Liver (tissue), 9 donors: Measurements from ENCODE around the gene NDUFA8. TPM values are rescaled to one million over a fixed set of nuclear protein-coding genes. Genes with fewer than 3 reads are reported as not detected.

ENCODE experiments used
- DNase-seq: peaks from one replicate; pipeline ENCODE4 v3.0.0-alpha.2; 2017; ENCODE audit warnings: low spot score
- H3K27ac ChIP-seq, 2 donors: one replicate each; pipeline ENCODE4 v1.7.0; 2013; ENCODE audit warnings: inconsistent platforms in 2 of 2, low read length in 2 of 2, control low read depth in 1 of 2, low read depth in 1 of 2, mild to moderate bottlenecking in 1 of 2
- H3K27me3 ChIP-seq, 4 donors: one replicate each; pipeline versions ENCODE4 v1.6.1 to v1.7.0; 2013; ENCODE audit warnings: low read length in 3 of 4, inconsistent platforms in 1 of 4, mild to moderate bottlenecking in 1 of 4, moderate library complexity in 1 of 4; ENCODE audit not compliant: control insufficient read depth in 4 of 4, insufficient read depth in 4 of 4
- H3K36me3 ChIP-seq, 4 donors: one replicate each; pipeline versions ENCODE4 v1.6.1 to v1.7.0; 2013; ENCODE audit warnings: low read length in 3 of 4, mild to moderate bottlenecking in 3 of 4, low read depth in 1 of 4, moderate library complexity in 1 of 4; ENCODE audit not compliant: control insufficient read depth in 4 of 4, insufficient read depth in 3 of 4
- H3K4me1 ChIP-seq, 4 donors: one replicate each; pipeline versions ENCODE4 v1.6.1 to v1.7.0; 2013; ENCODE audit warnings: low read length in 3 of 4, mild to moderate bottlenecking in 3 of 4, moderate library complexity in 1 of 4; ENCODE audit not compliant: control insufficient read depth in 4 of 4, insufficient read depth in 4 of 4
- H3K4me3 ChIP-seq, 3 donors: one replicate each; pipeline versions ENCODE4 v1.6.1 to v1.7.0; 2013; ENCODE audit warnings: low read length in 3 of 3, control low read depth in 1 of 3, low read depth in 1 of 3, mild to moderate bottlenecking in 1 of 3
- H3K9ac ChIP-seq, 2 donors: one replicate each; pipeline ENCODE4 v1.7.0; 2013; ENCODE audit warnings: low read length in 2 of 2, mild to moderate bottlenecking in 2 of 2, moderate library complexity in 2 of 2, control low read depth in 1 of 2, low read depth in 1 of 2
- H3K9me3 ChIP-seq, 4 donors: one replicate each; pipeline versions ENCODE4 v1.6.1 to v1.7.0; 2013; ENCODE audit warnings: low read length in 3 of 4; ENCODE audit not compliant: control insufficient read depth in 4 of 4
- EGR1 ChIP-seq, 2 donors: IDR thresholded peaks; 2 replicates each; pipeline ENCODE4 v1.6.1; 2016 to 2018; ENCODE audit warnings: antibody characterized with exemption in 2 of 2, low read depth in 2 of 2
- FOXA1 ChIP-seq: IDR thresholded peaks from 2 replicates; pipeline ENCODE4 v1.6.1; 2016; ENCODE audit warnings: antibody characterized with exemption
- FOXA2 ChIP-seq: IDR thresholded peaks from 2 replicates; pipeline ENCODE4 v1.6.1; 2016; ENCODE audit warnings: antibody characterized with exemption
- GABPA ChIP-seq, 2 donors: IDR thresholded peaks in 1 of 2; conservative IDR thresholded peaks in 1 of 2; 2 replicates each; pipeline ENCODE4 v1.6.1; 2016; ENCODE audit warnings: antibody characterized with exemption in 2 of 2, mild to moderate bottlenecking in 1 of 2, moderate library complexity in 1 of 2
- HNF4A ChIP-seq, 2 donors: conservative IDR thresholded peaks; 2 replicates each; pipeline ENCODE4 v1.6.1; 2016; ENCODE audit warnings: antibody characterized with exemption in 2 of 2, mild to moderate bottlenecking in 2 of 2
- HNF4G ChIP-seq: IDR thresholded peaks from 2 replicates; pipeline ENCODE4 v1.6.1; 2016; ENCODE audit warnings: antibody characterized with exemption
- JUND ChIP-seq, 2 donors: IDR thresholded peaks; 2 replicates each; pipeline ENCODE4 v1.6.1; 2016; ENCODE audit warnings: antibody characterized with exemption in 2 of 2
- MAX ChIP-seq: IDR thresholded peaks from 2 replicates; pipeline ENCODE4 v1.6.1; 2016; ENCODE audit warnings: antibody characterized with exemption
- NR2F2 ChIP-seq: IDR thresholded peaks from 2 replicates; pipeline ENCODE4 v1.6.1; 2016; ENCODE audit warnings: antibody characterized with exemption
- RAD21 ChIP-seq, 2 donors: IDR thresholded peaks; 2 replicates each; pipeline ENCODE4 v1.6.1; 2016; ENCODE audit warnings: antibody characterized with exemption in 2 of 2, mild to moderate bottlenecking in 2 of 2
- REST ChIP-seq: IDR thresholded peaks from 2 replicates; pipeline ENCODE4 v1.6.1; 2016; ENCODE audit warnings: antibody characterized with exemption, mild to moderate bottlenecking
- RXRA ChIP-seq, 2 donors: IDR thresholded peaks; 2 replicates each; pipeline ENCODE4 v1.6.1; 2017 to 2018; ENCODE audit warnings: antibody characterized with exemption in 2 of 2, mild to moderate bottlenecking in 1 of 2
- SP1 ChIP-seq: IDR thresholded peaks from 2 replicates; pipeline ENCODE4 v1.6.1; 2018; ENCODE audit warnings: antibody characterized with exemption, mild to moderate bottlenecking
- TAF1 ChIP-seq: conservative IDR thresholded peaks from 2 replicates; pipeline ENCODE4 v1.6.1; 2016; ENCODE audit warnings: antibody characterized with exemption, mild to moderate bottlenecking
- YY1 ChIP-seq: IDR thresholded peaks from 2 replicates; pipeline ENCODE4 v1.6.1; 2016; ENCODE audit warnings: antibody characterized with exemption, mild to moderate bottlenecking
- ZBTB33 ChIP-seq: IDR thresholded peaks from 2 replicates; pipeline ENCODE4 v1.6.1; 2016; ENCODE audit warnings: antibody characterized with exemption
- WGBS: extraction: QIAGEN DNeasy Blood & Tissue Kit; methylation state at CpG from one replicate; pipeline ENCODE4 v1.1.7; 2013; 5-methylcytosine and 5-hydroxymethylcytosine counted together
- polyA plus RNA-seq, 2 donors: library from polyadenylated mRNA; stranded (reverse) in 1 of 2; unstranded in 1 of 2; fragments of 200-250 nt in 1 of 2; fragments of >200 nt in 1 of 2; fragmentation: Nextera tagmentation in 1 of 2; extraction: Ambion mirVana in 1 of 2; gene quantifications; one replicate each; pipeline versions ENCODE4 v1.2.1 to v1.2.3, GENCODE V29; 2013 to 2015
- total RNA-seq, 2 donors: library from RNA; depleted of rRNA; stranded (reverse); fragments of >200 nt; gene quantifications; one replicate each; pipeline ENCODE4 v1.2.3, GENCODE V29; 2014
- TF ChIP-seq, protein P1 (sequence below): IDR thresholded peaks from 2 replicates; pipeline ENCODE4 v1.6.1; 2016; ENCODE audit warnings: antibody characterized with exemption
- TF ChIP-seq, protein P2 (sequence below): fragments of 150-350 bp; IDR thresholded peaks from 2 replicates; pipeline ENCODE4 v1.5.1; 2017; ENCODE audit warnings: improper control_type of control experiment, low read depth, low read length; ENCODE audit not compliant: missing input control
- donor health status: healthy.
- donor health status: healthy.
- donor health status: healthy.
- donor health status: healthy.
- donor health status: healthy.

The NDUFA8 gene
- total and polyA plus RNA-seq, 4 donors: 24.9 to 51.9 (median 38.8) TPM

GRCh38 chr9:122184551-122184950, 25.0 kb upstream of the NDUFA8 start:
- Histone ChIP-seq H3K27me3 (peaks cover 0 to 4% (median 0%) of the 10 kb centered on the region in 4 donors), H3K4me1 (no peaks in the 10 kb centered on the region), H3K4me3 (no peak overlapping the region), H3K9me3 (no peaks in the 10 kb centered on the region), H3K27ac (no peak overlapping the region), H3K9ac (no peak overlapping the region), H3K36me3 (no peaks in the 10 kb centered on the region)
- TF ChIP-seq GABPA (IDR thresholded peaks at IDR 0.05 in 1 of 2, conservative IDR thresholded peaks at IDR 0.05 in 1 of 2) (no peak), EGR1 (IDR thresholded peaks at IDR 0.05; ENCODE audit: low read depth in 2 of 2) (no peak), RXRA (IDR thresholded peaks at IDR 0.05) (no peak), NR2F2 (no peak), FOXA1 (no peak), FOXA2 (no peak), JUND (IDR thresholded peaks at IDR 0.05) (no peak), MAX (no peak), TAF1 (no peak), YY1 (no peak), RAD21 (IDR thresholded peaks at IDR 0.05) (no peak)
- TF ChIP-seq, protein P1, sequence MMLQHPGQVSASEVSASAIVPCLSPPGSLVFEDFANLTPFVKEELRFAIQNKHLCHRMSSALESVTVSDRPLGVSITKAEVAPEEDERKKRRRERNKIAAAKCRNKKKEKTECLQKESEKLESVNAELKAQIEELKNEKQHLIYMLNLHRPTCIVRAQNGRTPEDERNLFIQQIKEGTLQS: no peak
- WGBS: 79% methylated on average over 1 of the region's 1 CpG
- no peak for DNase-seq

GRCh38 chr9:122183501-122183900, 23.9 kb upstream of the NDUFA8 start:
- no peaks in the 10 kb centered on the region for H3K4me1 ChIP-seq
- H3K9ac ChIP-seq: no peak overlapping the region
- DNase-seq: no peak
- no peaks in the 10 kb centered on the region for H3K36me3 ChIP-seq
- H3K27me3 ChIP-seq: peaks cover 0 to 4% (median 0%) of the 10 kb centered on the region in 4 donors
- H3K9me3 ChIP-seq: no peaks in the 10 kb centered on the region
- H3K27ac ChIP-seq: no peak overlapping the region
- 70% methylated on average over 7 of the region's 7 CpGs for WGBS
- TF ChIP-seq REST (no peak), ZBTB33 (no peak), FOXA1 (no peak), RAD21 (IDR thresholded peaks at IDR 0.05) (no peak), FOXA2 (no peak), HNF4G (no peak), YY1 (no peak), RXRA (IDR thresholded peaks at IDR 0.05) (no peak), GABPA (IDR thresholded peaks at IDR 0.05 in 1 of 2, conservative IDR thresholded peaks at IDR 0.05 in 1 of 2) (no peak), TAF1 (no peak), MAX (no peak), SP1 (no peak), EGR1 (IDR thresholded peaks at IDR 0.05; ENCODE audit: low read depth in 2 of 2) (no peak), HNF4A (conservative IDR thresholded peaks at IDR 0.05) (no peak), NR2F2 (no peak), JUND (IDR thresholded peaks at IDR 0.05) (no peak)
- TF ChIP-seq, protein P2, sequence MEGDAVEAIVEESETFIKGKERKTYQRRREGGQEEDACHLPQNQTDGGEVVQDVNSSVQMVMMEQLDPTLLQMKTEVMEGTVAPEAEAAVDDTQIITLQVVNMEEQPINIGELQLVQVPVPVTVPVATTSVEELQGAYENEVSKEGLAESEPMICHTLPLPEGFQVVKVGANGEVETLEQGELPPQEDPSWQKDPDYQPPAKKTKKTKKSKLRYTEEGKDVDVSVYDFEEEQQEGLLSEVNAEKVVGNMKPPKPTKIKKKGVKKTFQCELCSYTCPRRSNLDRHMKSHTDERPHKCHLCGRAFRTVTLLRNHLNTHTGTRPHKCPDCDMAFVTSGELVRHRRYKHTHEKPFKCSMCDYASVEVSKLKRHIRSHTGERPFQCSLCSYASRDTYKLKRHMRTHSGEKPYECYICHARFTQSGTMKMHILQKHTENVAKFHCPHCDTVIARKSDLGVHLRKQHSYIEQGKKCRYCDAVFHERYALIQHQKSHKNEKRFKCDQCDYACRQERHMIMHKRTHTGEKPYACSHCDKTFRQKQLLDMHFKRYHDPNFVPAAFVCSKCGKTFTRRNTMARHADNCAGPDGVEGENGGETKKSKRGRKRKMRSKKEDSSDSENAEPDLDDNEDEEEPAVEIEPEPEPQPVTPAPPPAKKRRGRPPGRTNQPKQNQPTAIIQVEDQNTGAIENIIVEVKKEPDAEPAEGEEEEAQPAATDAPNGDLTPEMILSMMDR: no peak
- TF ChIP-seq, protein P1: no peak
- no peak overlapping the region for H3K4me3 ChIP-seq
